Lower lobe of right lung (tissue), 2 donors: ENCODE results near the gene CEP295NL. TPM values are rescaled to one million over a fixed set of nuclear protein-coding genes. Genes with fewer than 3 reads are reported as not detected.

Experiments used
- ATAC-seq, 2 donors: fragments of 200-7000 bp; cut with Tn5 transposase; one replicate each; pipeline ENCODE4 v1.9.1; 2020 to 2022; ENCODE audit warnings: mild to moderate bottlenecking in 2 of 2, moderate library complexity in 2 of 2
- DNase-seq: peaks from one replicate; pipeline ENCODE4 v3.0.0-alpha.2; 2020
- H3K27ac ChIP-seq: fragments of 200-600 bp; one replicate; pipeline ENCODE4 v1.8.0; 2022
- H3K27me3 ChIP-seq: fragments of 200-600 bp; one replicate; pipeline ENCODE4 v1.8.0; 2022; ENCODE audit warnings: low read depth
- H3K36me3 ChIP-seq: fragments of 200-600 bp; one replicate; pipeline ENCODE4 v1.8.0; 2022; ENCODE audit warnings: mild to moderate bottlenecking
- H3K4me1 ChIP-seq: fragments of 200-600 bp; one replicate; pipeline ENCODE4 v1.8.0; 2022
- H3K4me3 ChIP-seq: fragments of 200-600 bp; one replicate; pipeline ENCODE4 v1.8.0; 2022; ENCODE audit warnings: mild to moderate bottlenecking
- H3K9me3 ChIP-seq: fragments of 200-600 bp; one replicate; pipeline ENCODE4 v1.8.0; 2022
- CTCF ChIP-seq: fragments of 200-600 bp; IDR thresholded peaks from one replicate; pipeline ENCODE4 v1.8.0; 2022; ENCODE audit warnings: antibody characterized with exemption, mild to moderate bottlenecking
- intact Hi-C: fragments of 100-400 bp; cut with DNase I; formaldehyde crosslinking; loops from one replicate; pipeline ENCODE4 v1.11.0; 2022
- total RNA-seq: library from RNA; stranded (reverse); fragmentation: NEBNext Ultra II Directional; extraction: Animal tissue kit (Norgen Biotek cat#: 25700); gene quantifications from one replicate; pipeline ENCODE4 v1.2.1, GENCODE V29; 2021
- donor health status: DM: no; HTN: yes; CAD: no; lungs with severe emphysema.

The CEP295NL gene
- total RNA-seq, 1 donor from 2014 or later, result 5.5 TPM

- TF ChIP-seq CTCF, result no peak
- Histone ChIP-seq H3K4me1 (peaks cover 41% of the 10 kb centered on the region), H3K27ac (no peak overlapping the region)
These were observed 26.9 kb downstream of the CEP295NL start for GRCh38 chr17:78876094-78876597.

GRCh38 chr17:78875363-78876093 lies 27.5 kb downstream of the CEP295NL start:
- Histone ChIP-seq H3K36me3 (peaks cover 28% of the 10 kb centered on the region), H3K27me3 (no peaks in the 10 kb centered on the region), H3K27ac (no peak overlapping the region), H3K4me1 (peaks cover 38% of the 10 kb centered on the region), H3K9me3 (no peaks in the 10 kb centered on the region), H3K4me3 (no peak overlapping the region)
- intact Hi-C loops, result no loop called here
- no peak for TF ChIP-seq CTCF
- DNase-seq (no peak), ATAC-seq (no peak)

More at GRCh38 chr17:78876094-78876597, 26.9 kb downstream of the CEP295NL start:
- no peak for DNase-seq
- intact Hi-C loops, result no loop called here
- no peak for ATAC-seq
- H3K4me3 ChIP-seq, result no peak overlapping the region
- no peaks in the 10 kb centered on the region for H3K9me3 ChIP-seq
- no peaks in the 10 kb centered on the region for H3K27me3 ChIP-seq
- peaks cover 23% of the 10 kb centered on the region for H3K36me3 ChIP-seq

GRCh38 chr17:78873519-78874340 lies 29.3 kb downstream of the CEP295NL start:
- Histone ChIP-seq H3K4me3 (no peak overlapping the region), H3K4me1 (peaks cover 20% of the 10 kb centered on the region), H3K27ac (no peak overlapping the region), H3K36me3 (peaks cover 43% of the 10 kb centered on the region), H3K9me3 (no peaks in the 10 kb centered on the region), H3K27me3 (no peaks in the 10 kb centered on the region)
- no peak for DNase-seq
- no peak for ATAC-seq
- no peak for TF ChIP-seq CTCF
- intact Hi-C loops, result no loop called here

GRCh38 chr17:78872486-78872885 lies 30.5 kb downstream of the CEP295NL start:
- H3K9me3 ChIP-seq, result no peaks in the 10 kb centered on the region
- no peak for TF ChIP-seq CTCF
- peaks cover 20% of the 10 kb centered on the region for H3K4me1 ChIP-seq
- H3K4me3 ChIP-seq, result no peak overlapping the region
- intact Hi-C loops, result no loop called here
- peaks cover 55% of the 10 kb centered on the region for H3K36me3 ChIP-seq
- ATAC-seq, result no peak
- H3K27ac ChIP-seq, result no peak overlapping the region
- DNase-seq, result no peak
- no peaks in the 10 kb centered on the region for H3K27me3 ChIP-seq

- Histone ChIP-seq H3K27ac (no peak overlapping the region), H3K4me3 (no peak overlapping the region), H3K9me3 (no peaks in the 10 kb centered on the region), H3K4me1 (peaks cover 17% of the 10 kb centered on the region), H3K36me3 (peaks cover 57% of the 10 kb centered on the region), H3K27me3 (no peaks in the 10 kb centered on the region)
- intact Hi-C loops, result no loop called here
- ATAC-seq, result no peak
- TF ChIP-seq CTCF, result no peak
- no peak for DNase-seq
These were observed 32.4 kb downstream of the CEP295NL start for GRCh38 chr17:78870621-78871020.
